ENCODE results near the gene HAUS8.

GRCh38 chr19:17036640-17037039 lies 38.6 kb downstream of the HAUS8 start:
- TF ChIP-seq CTCF (IDR thresholded peaks at IDR 0.05; ENCODE audit: low read length) = no peak
- TF ChIP-seq EZH2 (optimal IDR thresholded peaks at IDR 0.05; ENCODE audit: low read depth, low read length) = no peak
- no peak for TF ChIP-seq EZH2phosphoT487 (IDR thresholded peaks at IDR 0.05; ENCODE audit: low read length)

Data from MM.1S (cell line).